HK-2 (cell line): Measurements from ENCODE around the gene SPSB2.
"Not testable (repeated sequence)": the region's sequence is repeated elsewhere in the genome, so short reads cannot be mapped to it uniquely, and the experiment has no call there.

Experiments used
- DNase-seq: peaks from one replicate; pipeline ENCODE4 v3.0.0-alpha.2; 2018; ENCODE audit not compliant: unreplicated experiment

The SPSB2 gene

DNA sequence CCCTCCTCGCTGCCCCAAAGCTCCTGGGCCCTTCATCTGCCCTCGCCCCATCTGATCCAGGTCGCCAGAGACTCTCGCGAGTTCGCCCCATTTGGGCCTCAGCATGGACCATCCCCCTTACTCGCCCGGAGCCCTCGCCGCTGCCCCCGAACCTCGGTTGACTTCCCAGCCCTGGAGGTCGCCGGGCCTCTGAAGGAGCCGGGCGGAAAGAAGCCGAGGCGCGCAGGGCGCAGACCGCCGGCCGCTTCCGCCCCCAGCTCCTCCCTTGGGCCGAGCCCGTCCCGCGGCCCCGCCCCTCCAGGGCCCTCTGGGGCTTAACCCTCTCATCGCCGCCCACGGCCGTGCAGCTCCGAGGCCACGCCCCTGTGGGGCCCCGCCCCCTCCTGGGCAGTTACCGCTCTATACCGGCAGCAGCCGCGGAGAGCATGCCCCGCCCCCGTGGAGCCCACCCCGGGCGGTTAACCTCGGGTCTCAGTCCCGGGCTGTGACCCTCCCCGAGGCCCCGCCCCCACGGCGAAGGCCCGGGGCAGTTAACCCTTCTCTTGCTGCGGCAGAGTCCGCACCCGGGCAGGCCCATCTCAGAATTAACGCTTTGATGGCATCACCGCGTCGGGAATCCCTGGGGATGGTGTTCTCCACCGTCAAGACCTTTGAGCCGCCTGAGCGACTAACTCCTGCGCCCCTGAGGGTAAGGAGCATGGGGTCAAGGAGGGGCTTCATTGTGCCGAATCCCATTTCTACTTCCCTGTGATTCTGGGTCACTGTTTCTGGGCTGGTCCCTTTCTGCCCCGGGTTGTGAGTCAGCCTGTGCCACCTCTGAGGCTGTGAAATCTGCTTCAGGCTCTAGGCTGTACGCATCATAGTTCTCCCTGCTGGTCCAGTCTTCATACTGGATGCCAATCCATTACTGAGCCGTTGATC, at the start of gene SPSB2:
Gene SPSB2, minus strand, starts transcription at position 210 of the 921 bp plus-strand sequence. CDS start 402 bp downstream, outside the sequence.
- peak; percentile 99 for DNase-seq

DNA sequence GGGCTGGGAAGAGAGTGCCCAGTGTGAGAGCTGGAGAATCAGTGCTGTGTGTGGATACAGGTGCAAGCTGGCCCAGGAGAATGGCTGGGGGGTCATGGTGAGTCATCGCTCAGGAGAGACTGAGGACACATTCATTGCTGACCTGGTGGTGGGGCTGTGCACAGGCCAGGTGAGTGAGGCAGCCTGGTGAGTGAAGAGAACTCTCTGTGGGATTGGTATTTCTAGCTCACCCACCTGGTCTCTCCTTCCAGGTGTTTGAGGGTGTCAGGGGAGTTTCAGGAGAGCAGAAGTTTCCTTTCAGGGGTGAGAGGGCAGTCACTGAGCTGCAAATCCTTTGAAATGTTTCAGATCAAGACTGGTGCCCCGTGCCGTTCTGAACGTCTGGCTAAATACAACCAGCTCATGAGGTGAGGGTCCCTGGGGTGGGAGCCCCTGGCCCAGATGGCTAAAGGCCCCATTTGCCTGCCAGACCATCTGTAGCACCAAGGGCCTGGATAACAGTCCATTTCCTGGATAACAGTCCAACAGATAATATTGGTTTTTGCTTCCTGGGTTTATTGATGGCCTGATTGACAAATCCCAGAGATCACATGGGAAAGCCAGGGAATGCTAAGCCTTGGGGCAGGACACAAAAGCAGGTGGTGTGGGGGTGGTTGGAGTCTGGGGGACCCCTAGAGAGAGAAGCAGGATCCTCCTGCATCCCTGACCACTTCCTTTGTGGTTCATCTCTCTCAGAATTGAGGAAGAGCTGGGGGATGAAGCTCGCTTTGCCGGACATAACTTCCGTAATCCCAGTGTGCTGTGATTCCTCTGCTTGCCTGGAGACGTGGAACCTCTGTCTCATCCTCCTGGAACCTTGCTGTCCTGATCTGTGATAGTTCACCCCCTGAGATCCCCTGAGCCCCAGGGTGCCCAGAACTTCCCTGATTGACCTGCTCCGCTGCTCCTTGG, 49.2 kb upstream of the SPSB2 start:
- no peak for DNase-seq

- DNase-seq, result no peak
These were observed 48.4 kb upstream of the SPSB2 start for GRCh38 chr12:6921539-6921938.

GRCh38 chr12:6919588-6919987, 46.5 kb upstream of the SPSB2 start:
- no peak for DNase-seq

DNA sequence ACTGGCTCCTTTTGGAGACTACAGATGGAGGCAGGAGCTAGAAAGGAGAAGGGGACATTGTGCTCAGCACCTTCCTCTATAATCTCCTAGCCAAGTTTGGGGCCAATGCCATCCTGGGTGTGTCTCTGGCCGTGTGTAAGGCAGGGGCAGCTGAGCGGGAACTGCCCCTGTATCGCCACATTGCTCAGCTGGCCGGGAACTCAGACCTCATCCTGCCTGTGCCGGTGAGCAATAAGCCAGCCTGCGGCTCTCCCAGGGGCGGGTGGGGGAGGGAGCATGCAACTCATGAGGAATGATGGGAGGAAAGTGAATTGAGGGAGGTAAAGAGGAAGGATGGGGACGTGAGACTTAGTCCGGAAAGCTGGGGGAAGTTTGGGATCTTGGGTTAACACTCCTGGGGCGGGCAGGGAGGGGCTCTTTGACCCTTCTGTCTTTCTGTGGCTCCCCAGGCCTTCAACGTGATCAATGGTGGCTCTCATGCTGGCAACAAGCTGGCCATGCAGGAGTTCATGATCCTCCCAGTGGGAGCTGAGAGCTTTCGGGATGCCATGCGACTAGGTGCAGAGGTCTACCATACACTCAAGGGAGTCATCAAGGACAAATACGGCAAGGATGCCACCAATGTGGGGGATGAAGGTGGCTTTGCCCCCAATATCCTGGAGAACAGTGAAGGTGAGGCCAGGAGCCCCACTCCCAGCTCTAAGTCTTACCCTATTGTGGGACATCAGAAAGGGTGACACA, 44.6 kb upstream of the SPSB2 start:
- DNase-seq, result peak; percentile 54

GRCh38 chr12:6916426-6917200, 43.5 kb upstream of the SPSB2 start:
- DNase-seq, result no peak

DNA sequence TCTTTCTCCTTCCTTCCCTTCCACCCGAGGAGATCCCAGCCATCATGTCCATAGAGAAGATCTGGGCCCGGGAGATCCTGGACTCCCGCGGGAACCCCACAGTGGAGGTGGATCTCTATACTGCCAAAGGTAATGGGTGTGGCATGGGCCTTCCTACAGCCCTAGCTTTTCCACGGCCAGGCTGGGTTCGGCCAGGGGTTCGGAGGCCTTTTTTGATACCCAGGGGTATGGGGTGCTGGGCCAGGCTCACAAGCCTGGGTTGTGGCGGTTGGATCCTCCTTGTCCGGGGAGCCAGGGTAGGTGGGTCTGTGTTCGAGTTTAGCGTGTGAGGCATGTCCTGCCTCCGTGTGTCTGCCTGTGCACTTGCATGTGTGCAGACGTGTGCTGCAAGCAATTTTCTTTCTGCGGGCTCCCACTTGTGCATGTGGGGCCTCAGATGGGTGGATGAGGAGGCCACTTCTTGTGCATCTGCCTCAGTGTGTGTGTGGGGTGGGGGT, 42.7 kb upstream of the SPSB2 start:
- no peak for DNase-seq

DNA sequence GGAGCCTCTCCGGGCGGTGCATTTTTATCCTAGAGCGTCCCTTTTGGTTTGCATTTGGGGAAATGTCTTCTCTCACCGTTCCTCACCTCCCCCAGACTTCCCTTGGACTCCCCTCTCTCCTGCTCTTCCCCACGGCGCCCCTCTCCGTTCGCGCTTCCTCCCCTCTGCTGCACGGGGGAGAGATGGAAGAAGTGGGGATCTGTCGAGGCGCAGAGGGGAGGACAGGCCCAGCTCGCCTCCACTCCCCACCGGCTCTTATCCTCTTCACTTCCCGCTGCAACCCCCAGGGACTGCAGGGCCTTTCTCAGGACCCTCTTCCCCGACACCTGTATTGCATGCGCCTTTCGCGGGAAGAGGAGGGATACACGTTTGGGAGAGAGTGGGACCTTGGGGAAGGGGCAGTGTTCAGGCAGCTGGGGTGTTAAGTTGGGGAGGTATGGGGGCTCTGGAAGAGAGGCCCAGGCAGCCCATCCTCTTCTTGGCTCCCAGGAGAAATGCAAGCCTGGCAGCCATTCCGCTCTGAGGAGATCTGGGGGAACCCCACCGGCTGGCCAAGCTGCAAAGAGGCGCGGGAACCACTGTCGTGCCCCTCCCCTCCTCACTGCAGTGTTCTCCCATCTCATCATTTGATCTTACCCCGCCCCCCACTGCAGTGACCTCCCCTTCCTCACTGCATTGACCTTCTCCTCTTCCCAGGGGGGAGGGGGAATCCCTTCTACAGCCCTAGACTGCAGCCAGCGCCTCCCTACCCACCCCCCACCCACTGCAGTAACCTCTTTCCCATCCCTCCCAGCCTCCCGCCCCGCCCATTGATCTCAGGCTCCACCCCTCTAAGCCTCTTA, 42.1 kb upstream of the SPSB2 start:
- no peak for DNase-seq

GRCh38 chr12:6914246-6914946, 41.3 kb upstream of the SPSB2 start, which contains the start of gene ENO2:
TSS of gene ENO2 (plus strand) at chr12:6914580. CDS start at chr12:6915833, 1,253 bp downstream.
- peak; percentile 83 for DNase-seq

- no peak for DNase-seq
These were observed 39.2 kb upstream of the SPSB2 start for GRCh38 chr12:6912164-6912935.

DNA sequence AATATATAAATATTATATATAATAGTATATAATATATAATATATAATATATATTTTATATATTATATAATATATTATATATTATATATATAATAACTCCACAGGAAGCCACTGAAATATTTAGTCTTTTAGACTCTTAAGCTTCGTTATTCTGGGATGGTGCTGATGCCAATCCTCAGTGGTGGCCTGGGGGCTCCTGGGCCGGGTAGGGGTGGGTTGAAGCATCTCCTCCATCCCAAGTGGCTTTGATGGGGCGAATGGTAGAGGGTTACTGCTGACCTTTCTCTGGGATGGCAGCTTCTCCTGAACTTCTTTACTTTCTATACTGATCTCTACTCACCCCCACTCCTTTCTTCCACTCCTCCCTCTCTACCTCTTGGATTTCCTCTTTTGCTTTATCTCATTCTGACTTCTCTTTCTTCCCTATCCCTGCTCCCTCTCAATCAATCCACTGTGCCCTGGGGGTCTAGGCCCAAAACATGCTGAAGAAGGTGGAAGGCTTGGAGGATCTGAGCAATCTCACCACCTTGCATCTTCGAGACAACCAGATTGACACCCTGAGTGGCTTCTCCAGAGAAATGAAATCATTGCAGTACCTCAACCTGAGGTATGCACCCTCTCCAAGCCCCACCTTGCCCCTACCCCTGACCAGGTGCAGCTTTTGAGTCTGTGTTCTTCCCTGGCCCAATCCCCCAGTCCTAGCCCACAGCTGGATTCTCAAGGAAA, 36.5 kb upstream of the SPSB2 start:
- no peak for DNase-seq

GRCh38 chr12:6908141-6908540, 35.0 kb upstream of the SPSB2 start:
- DNase-seq, result not testable (repeated sequence)

DNA sequence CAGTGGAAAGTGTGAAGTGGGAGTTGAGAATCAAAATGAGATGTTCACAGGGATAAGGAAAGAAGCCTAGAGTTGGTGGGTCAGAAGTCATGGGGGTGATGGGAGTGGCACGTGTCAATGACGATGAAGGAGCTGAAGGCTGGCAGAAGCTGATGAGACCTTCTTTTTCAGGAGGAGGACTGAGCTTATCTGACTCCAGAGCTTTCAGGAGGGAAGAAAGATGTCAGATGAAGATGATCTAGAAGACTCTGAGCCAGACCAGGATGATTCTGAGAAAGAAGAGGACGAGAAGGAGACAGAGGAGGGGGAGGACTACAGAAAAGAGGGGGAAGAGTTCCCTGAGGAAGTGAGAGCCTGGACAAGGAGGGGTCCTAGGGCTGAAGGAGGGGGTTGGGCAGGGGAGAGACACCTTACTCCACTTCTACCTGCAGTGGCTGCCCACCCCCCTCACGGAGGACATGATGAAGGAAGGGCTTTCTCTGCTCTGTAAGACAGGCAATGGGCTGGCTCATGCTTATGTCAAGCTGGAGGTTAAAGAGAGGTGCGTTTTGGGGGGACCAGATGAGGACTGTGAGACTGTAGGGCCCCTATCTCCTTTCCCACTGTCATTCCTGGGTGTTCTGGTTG, 32.4 kb upstream of the SPSB2 start:
- no peak for DNase-seq

GRCh38 chr12:6904280-6905276, 31.5 kb upstream of the SPSB2 start, which contains the start of gene LRRC23:
TSS of gene LRRC23 (plus strand) at chr12:6904822. CDS start at chr12:6905634, 812 bp downstream.
- DNase-seq, result peak; percentile 97

- DNase-seq, result no peak
These were observed 30.6 kb upstream of the SPSB2 start for GRCh38 chr12:6903722-6904121.

DNA sequence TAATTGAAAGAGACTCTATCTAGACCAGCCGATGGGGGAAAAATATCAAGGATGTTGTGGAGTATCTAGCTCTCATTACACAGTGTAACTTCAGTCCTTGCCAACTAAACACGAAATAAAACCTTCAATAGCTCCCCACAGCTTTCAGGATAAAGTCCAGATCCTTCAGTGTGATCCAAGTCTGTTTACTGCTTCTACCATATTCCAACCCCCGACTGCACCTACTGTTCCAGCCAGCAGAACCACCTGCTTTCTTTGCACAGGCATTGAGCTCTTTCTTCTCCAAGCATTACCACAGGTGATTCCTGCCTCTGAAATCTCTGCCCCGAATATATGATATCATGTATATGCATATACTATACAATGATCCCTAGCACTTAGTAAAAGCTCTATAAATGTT, 29.3 kb upstream of the SPSB2 start:
- no peak for DNase-seq
